Activated T-cell treated with anti-CD3 and anti-CD28 coated beads, Interleukin-2, amount 50 U/mL, for 72 hours (primary cell): ENCODE measurements around the gene TRIM66. TPM values are rescaled to one million over a fixed set of nuclear protein-coding genes. Genes with fewer than 3 reads are reported as not detected.

Source experiments
- ATAC-seq, 2 donors: fragments of 150-1000 bp; cut with Tn5 transposase; replicated peaks in 1 of 2; 2 replicates each; pipeline ENCODE4 v1.10.0; 2021; ENCODE audit warnings: moderate library complexity in 2 of 2, mild to moderate bottlenecking in 1 of 2
- DNase-seq, 2 donors: peaks; one replicate each; pipeline ENCODE4 v3.0.0; 2021 to 2022; ENCODE audit warnings: mixed read lengths in 1 of 2
- H3K27ac Mint-ChIP-seq: one replicate; pipeline ENCODE4 v1.8.0; 2022; ENCODE audit warnings: mild to moderate bottlenecking, moderate library complexity, mixed read lengths
- H3K27me3 Mint-ChIP-seq: one replicate; pipeline ENCODE4 v1.8.0; 2022; ENCODE audit warnings: low read depth, mixed read lengths
- H3K36me3 Mint-ChIP-seq, 2 donors: one replicate each; pipeline ENCODE4 v1.8.0; 2022; ENCODE audit warnings: mixed read lengths in 2 of 2, mild to moderate bottlenecking in 1 of 2; ENCODE audit not compliant: insufficient read depth in 2 of 2
- H3K4me1 Mint-ChIP-seq: one replicate; pipeline ENCODE4 v1.8.0; 2022; ENCODE audit warnings: low read depth, mixed read lengths
- H3K4me3 Mint-ChIP-seq, 2 donors: one replicate each; pipeline ENCODE4 v1.8.0; 2022; ENCODE audit warnings: mild to moderate bottlenecking in 2 of 2, mixed read lengths in 2 of 2, moderate library complexity in 2 of 2
- H3K9me3 Mint-ChIP-seq, 2 donors: one replicate each; pipeline ENCODE4 v1.8.0; 2022; ENCODE audit warnings: mixed read lengths in 2 of 2
- total RNA-seq, 2 donors: library from RNA; stranded (reverse); gene quantifications; one replicate each; pipeline ENCODE4 v1.2.3, GENCODE V29; 2022

TRIM66 gene
- total RNA-seq, 2 donors from 2014 or later = 26.4 to 30.2 TPM

DNA sequence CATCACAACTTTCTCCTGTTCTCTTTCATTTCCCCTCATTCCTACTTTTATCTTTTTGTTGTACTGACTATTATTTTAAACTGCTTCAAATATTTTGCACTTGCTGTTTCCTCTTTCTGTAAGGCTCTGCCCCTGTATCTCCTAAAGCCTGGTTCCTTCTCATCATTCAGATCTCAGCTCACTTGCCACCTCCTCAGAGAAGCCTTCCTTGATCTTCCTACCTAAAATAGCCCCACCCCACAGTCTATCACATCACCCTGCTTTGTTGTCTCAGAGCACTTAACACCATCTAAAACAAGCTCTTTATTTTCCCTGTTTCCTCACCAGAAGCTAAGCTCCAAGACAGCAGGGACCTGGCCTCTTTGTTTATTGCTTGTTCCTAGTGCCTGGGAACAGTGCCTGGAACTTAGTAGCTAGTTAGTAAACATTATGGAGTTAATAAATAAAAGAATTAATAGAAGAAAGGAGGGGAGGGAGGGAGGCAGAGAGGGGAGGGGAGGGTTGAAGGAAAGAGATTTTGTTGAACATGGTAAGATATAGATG lies 85.9 kb downstream of the TRIM66 start:
- Mint-ChIP-seq H3K36me3 (no peaks in the 10 kb centered on the region), H3K4me1 (no peaks in the 10 kb centered on the region), H3K4me3 (no peak overlapping the region), H3K9me3 (no peaks in the 10 kb centered on the region), H3K27me3 (peaks cover 52% of the 10 kb centered on the region), H3K27ac (no peak overlapping the region)
- ATAC-seq (no peak), DNase-seq (no peak)

DNA sequence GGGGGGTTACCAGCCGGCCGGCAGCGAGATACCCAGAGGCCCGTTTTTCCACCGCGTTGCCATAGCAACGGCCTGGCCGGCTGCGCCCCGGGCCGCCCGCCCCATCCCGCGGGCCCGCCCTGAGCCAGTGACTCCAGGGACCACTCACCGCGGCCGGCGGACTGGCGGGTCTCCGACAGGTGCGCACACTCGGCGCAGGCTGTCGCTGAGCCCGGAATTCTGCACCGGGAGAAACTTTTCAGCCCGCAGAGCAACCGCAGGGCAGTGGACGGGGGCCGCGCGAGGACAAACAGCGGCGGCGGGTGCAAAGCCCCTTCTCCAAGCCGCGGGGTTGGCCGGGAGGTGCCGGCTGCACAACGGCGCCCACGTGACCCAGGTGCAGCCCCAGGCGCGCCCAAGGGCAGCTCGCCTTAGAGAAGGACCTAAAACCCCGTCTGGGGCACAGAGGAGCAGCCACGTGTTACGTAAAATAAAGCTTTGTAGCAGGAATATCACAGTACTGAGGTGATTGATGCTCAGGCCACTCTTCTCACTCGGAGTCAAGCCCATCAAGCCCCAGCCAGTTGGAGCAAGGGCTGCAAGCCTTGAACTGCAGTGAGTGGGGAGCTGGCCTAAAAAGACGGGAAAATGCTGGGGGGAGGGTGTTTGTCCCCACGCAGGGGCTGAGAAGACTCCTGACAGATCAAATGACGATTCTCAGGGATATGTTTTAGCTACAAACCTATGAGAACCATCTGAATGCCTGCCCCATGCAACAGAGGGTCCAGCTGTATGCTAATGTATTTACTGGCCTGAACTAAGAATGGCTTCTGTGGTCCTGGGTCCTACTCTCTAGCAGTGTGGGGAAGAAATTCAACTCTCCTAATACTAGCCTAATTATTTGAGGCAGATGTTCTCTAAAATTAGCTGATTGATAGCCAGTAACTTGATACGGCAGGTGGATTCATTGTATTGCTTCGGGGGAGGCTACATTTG lies 88.2 kb downstream of the TRIM66 start, which contains the start of gene STK33:
TSS of gene STK33 (minus strand) at position 294 of the 975 bp plus-strand sequence. CDS start 119,323 bp downstream, outside the sequence.
- Mint-ChIP-seq H3K4me1 (no peaks in the 10 kb centered on the region), H3K27me3 (peaks cover 52% of the 10 kb centered on the region), H3K9me3 (no peaks in the 10 kb centered on the region), H3K4me3 (peak within 1 kb of the TSS; percentile 78 to 79), H3K27ac (no peak within 1 kb of the TSS), H3K36me3 (no peaks in the 10 kb centered on the region)
- ATAC-seq (peak; percentile 95 to 96), DNase-seq (peak; percentile 69 to 71)

DNA sequence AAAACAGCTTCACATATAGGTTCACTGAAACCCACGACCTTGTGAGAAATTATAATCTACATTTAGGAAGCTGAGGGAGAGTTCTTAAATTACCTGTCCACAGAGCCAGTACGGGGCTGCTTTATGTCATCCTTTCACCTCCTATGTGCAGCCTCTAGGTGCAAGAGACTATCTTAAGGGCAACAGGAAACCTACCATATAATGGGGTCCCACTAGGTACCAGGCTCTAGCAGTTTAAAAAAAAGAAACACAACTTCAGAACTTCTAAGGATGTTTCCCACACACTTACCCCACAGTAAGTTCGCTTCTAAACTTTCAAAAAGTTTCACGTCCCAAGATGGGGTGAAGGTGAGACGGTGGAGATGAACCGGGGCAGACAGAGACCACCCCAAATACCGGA lies 89.0 kb downstream of the TRIM66 start:
- no peak for DNase-seq
- Mint-ChIP-seq H3K27ac (no peak overlapping the region), H3K4me1 (no peaks in the 10 kb centered on the region), H3K27me3 (peaks cover 47% of the 10 kb centered on the region), H3K9me3 (no peaks in the 10 kb centered on the region), H3K4me3 (peak overlapping the region; percentile 78 to 79), H3K36me3 (no peaks in the 10 kb centered on the region)
- ATAC-seq = peak; percentile 14 to 36

DNA sequence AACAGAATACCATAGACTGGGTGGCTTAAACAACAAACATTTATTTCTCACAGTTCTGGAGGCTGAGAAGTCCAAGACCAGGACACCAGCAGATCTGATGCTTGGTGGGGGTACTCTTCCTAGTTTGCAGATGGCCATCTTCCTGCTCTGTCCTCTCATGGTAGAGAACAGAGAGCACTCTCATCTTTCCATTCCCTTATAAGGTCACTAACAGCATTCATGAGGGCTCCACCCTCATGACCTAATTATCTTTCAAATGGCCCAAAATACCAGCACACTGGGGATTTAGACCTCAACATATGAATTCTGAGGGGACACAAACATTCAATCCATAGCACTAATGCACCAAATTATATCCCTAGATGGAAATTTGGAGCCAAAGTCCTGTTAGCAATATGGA lies 94.5 kb downstream of the TRIM66 start:
- no peaks in the 10 kb centered on the region for H3K4me1 Mint-ChIP-seq
- DNase-seq (no peak), ATAC-seq (no peak)
- peaks cover 0 to 4% of the 10 kb centered on the region in 2 donors for H3K9me3 Mint-ChIP-seq
- no peak overlapping the region for H3K4me3 Mint-ChIP-seq
- peaks cover 0 to 1% of the 10 kb centered on the region in 2 donors for H3K36me3 Mint-ChIP-seq
- H3K27ac Mint-ChIP-seq = no peak overlapping the region
- peaks cover 10% of the 10 kb centered on the region for H3K27me3 Mint-ChIP-seq

DNA sequence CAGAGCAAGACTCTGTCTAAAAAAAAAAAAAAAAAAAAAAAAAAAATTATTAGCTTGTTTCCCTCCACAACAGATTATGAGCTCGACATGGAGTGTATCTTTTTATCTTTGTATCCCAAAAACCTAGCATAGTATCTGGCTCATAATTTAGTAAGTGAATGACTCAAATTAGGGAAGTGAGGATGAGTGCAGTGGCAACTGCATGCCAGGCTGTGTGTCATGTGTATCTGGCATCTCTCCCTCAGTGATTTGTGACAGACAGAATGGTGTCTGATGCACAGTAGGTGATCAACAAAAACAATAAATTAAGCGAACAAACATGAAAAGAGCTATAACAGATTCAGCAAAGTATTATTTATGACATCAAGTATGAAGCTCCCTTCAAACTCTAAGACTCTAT lies 95.7 kb downstream of the TRIM66 start:
- no peak overlapping the region for H3K4me3 Mint-ChIP-seq
- H3K36me3 Mint-ChIP-seq = peaks cover 0 to 1% of the 10 kb centered on the region in 2 donors
- H3K9me3 Mint-ChIP-seq = peaks cover 0 to 4% of the 10 kb centered on the region in 2 donors
- no peak for ATAC-seq
- no peak overlapping the region for H3K27ac Mint-ChIP-seq
- H3K4me1 Mint-ChIP-seq = no peaks in the 10 kb centered on the region
- peaks cover 10% of the 10 kb centered on the region for H3K27me3 Mint-ChIP-seq
- DNase-seq = no peak

DNA sequence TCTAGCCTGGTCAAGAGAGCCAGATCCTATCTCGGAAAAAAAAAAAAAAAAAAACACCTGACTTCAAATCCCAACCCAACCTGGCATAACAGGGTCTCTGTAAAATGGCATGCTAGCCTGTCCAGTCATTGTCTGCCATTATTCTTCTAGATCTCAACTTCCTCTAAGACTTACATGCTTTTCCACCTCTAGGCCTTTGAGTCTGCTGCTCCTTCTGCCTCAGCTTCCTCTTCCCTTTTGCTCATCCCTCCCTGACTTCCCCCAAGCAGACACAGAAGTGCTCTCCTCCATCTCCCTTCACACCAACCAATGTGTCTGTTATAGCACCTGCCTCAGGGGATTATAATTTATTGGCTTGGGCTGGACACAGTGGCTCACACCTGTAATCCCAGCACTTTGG lies 96.3 kb downstream of the TRIM66 start:
- DNase-seq (no peak), ATAC-seq (no peak)
- Mint-ChIP-seq H3K4me3 (no peak overlapping the region), H3K27ac (no peak overlapping the region), H3K9me3 (peaks cover 0 to 4% of the 10 kb centered on the region in 2 donors), H3K36me3 (peaks cover 0 to 1% of the 10 kb centered on the region in 2 donors), H3K4me1 (no peaks in the 10 kb centered on the region), H3K27me3 (peaks cover 12% of the 10 kb centered on the region)

DNA sequence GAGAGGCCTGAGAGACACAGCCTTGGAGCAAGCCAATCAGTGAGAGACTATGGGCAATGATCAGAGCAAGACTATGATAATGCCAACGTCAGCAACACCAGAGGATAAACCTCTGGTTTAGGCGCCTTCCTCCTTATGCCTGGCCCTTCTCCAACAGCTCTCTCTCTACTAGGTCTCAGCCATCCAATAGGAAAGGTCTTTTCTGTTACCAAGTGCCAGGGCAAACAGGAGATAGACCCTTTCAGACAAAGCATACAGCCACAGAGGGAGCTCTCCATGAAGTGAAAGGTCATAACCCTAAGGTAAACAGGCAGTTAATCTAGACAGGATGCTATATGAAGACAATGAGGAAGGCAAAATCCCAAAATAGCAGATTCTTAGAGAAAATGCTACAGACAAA lies 98.0 kb downstream of the TRIM66 start:
- Mint-ChIP-seq H3K4me3 (no peak overlapping the region), H3K36me3 (peaks cover 0 to 1% of the 10 kb centered on the region in 2 donors), H3K9me3 (peaks cover 4 to 9% of the 10 kb centered on the region in 2 donors), H3K27ac (no peak overlapping the region), H3K4me1 (no peaks in the 10 kb centered on the region), H3K27me3 (peaks cover 26% of the 10 kb centered on the region)
- ATAC-seq = no peak
- no peak for DNase-seq

DNA sequence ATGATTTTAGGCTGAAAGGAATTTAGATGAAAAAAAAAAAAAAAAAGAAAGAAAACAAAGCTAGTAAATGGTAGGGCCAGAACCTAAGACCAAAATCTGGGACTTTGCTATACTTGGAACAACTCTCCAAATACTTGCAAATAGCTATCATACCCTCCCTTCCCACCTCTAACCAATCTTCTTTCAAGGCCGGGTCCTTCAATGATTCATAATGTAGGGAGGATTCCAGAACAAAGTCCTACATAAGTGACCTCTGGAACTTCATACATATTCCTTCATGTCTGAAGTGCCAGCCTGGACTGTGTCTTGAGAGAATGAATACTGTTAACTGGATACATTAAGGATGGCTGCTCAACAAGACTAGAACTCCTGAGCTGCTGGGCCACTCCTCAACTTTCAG lies 98.4 kb downstream of the TRIM66 start:
- DNase-seq = no peak
- Mint-ChIP-seq H3K27ac (no peak overlapping the region), H3K36me3 (peaks cover 0 to 1% of the 10 kb centered on the region in 2 donors), H3K27me3 (peaks cover 26% of the 10 kb centered on the region), H3K9me3 (peaks cover 5 to 9% of the 10 kb centered on the region in 2 donors), H3K4me1 (no peaks in the 10 kb centered on the region), H3K4me3 (no peak overlapping the region)
- no peak for ATAC-seq

DNA sequence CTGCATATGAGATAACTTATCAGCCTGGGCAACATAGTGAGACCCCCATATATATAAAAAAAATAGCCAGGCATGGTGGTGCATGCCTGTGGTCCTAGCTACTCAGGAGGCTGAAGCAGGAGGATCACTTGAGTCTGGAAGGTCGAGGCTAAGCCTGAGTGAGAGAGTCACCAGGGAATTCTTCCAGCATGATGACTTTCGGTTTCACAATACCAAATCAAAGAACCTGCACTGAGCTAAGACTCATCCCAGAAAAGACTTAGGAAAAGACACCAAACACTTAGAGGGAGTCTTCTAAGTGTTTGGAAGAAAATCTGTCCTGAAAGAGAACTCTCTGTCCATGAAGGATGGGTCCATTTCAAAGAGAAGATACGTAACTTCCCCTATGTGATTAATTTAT lies 101.2 kb downstream of the TRIM66 start:
- H3K9me3 Mint-ChIP-seq = peaks cover 5% of the 10 kb centered on the region in 2 donors
- DNase-seq (no peak), ATAC-seq (no peak)
- no peak overlapping the region for H3K4me3 Mint-ChIP-seq
- H3K4me1 Mint-ChIP-seq = no peaks in the 10 kb centered on the region
- no peaks in the 10 kb centered on the region for H3K36me3 Mint-ChIP-seq
- peaks cover 26% of the 10 kb centered on the region for H3K27me3 Mint-ChIP-seq
- H3K27ac Mint-ChIP-seq = no peak overlapping the region

DNA sequence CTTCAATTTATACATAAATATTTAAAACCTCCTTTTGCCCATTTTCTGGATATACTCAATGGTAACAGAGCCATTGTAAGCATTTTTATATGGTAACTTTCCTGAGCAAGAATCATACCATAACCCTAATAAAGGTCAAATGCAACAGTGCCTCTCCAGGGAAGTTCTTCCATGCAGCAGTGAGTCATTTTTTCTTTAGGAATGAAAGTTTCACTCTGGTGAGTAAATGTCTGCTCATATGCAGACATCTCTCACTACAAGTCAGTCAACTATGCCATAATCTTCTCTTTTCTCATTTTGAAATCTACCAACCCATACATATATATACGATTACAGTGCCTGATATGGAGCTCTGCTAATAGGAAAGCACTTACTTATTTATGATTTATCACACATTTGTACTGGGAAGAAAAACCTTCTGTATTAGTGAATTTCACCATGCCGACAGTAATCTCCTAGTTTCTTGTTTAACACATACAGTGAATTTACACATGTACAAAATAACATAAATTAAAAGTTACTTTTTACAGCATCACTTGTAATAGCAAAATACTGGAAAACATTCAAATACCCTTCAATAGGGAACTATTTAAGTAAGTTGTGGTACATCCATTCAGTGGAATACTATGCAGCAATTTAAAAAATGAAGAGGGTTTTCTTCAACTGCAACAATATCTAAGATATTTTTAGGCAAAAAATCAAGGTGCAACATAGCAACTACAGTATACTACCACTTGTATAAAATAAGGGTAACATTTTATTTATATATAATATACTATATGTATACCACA lies 104.5 kb downstream of the TRIM66 start:
- no peaks in the 10 kb centered on the region for H3K36me3 Mint-ChIP-seq
- H3K4me3 Mint-ChIP-seq = no peak overlapping the region
- no peak overlapping the region for H3K27ac Mint-ChIP-seq
- H3K27me3 Mint-ChIP-seq = peaks cover 21% of the 10 kb centered on the region
- DNase-seq = no peak
- ATAC-seq = no peak
- no peaks in the 10 kb centered on the region for H3K4me1 Mint-ChIP-seq
- peaks cover 5% of the 10 kb centered on the region in 2 donors for H3K9me3 Mint-ChIP-seq

DNA sequence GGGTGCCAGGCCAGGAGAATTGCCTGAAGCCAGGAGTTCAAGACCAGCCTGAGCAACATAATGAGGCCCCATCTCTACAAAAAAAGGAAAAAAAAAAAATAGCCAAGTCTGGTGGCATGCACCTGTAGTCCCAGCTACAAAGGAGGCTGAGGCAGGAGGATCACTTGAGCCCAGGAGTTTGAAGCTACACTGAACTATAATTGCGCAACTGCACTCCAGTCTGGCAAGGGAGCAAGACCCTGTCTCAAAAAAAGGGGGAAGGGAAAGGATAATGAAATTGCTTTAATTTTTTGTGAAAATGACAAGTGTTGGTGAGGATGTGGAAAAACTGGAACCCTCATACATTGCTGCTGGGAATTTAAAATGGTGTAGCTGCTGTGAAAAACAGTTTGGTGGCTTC lies 107.7 kb downstream of the TRIM66 start:
- H3K36me3 Mint-ChIP-seq = no peaks in the 10 kb centered on the region
- ATAC-seq (no peak), DNase-seq (no peak)
- peaks cover 14% of the 10 kb centered on the region for H3K27me3 Mint-ChIP-seq
- no peak overlapping the region for H3K4me3 Mint-ChIP-seq
- no peaks in the 10 kb centered on the region for H3K4me1 Mint-ChIP-seq
- H3K9me3 Mint-ChIP-seq = peaks cover 2 to 4% of the 10 kb centered on the region in 2 donors
- no peak overlapping the region for H3K27ac Mint-ChIP-seq

DNA sequence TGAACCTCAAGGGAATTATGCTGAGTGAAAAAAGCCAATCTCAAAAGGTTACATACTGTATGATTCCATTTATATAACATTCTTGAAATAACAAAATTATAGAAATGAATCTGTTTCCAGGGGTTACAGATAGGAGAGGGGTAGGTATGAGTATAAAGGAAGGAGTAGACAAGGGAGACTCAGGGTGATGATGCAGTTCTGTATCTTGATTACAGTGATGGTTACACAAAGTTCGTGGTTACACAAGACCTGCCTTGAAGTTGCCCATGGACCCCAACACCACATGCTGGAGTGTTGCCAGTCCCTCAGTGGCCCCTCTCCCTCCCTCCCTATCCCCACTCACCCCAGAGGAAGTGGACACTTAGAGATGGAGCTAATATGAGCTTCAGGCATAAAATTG lies 108.7 kb downstream of the TRIM66 start:
- H3K4me1 Mint-ChIP-seq = no peaks in the 10 kb centered on the region
- peaks cover 10% of the 10 kb centered on the region for H3K27me3 Mint-ChIP-seq
- H3K27ac Mint-ChIP-seq = no peak overlapping the region
- H3K4me3 Mint-ChIP-seq = no peak overlapping the region
- ATAC-seq = peak in 1 of 2 donors; percentile 73
- no peaks in the 10 kb centered on the region for H3K36me3 Mint-ChIP-seq
- H3K9me3 Mint-ChIP-seq = no peaks in the 10 kb centered on the region
- no peak for DNase-seq
